HG03108 (cell line): ENCODE data around the gene RTP5.

Source experiments
- ATAC-seq: cut with Tn5 transposase; IDR thresholded peaks from one replicate; pipeline ENCODE4 v1.9.1; 2021; ENCODE audit warnings: moderate library complexity; ENCODE audit not compliant: unreplicated experiment

The RTP5 gene

DNA sequence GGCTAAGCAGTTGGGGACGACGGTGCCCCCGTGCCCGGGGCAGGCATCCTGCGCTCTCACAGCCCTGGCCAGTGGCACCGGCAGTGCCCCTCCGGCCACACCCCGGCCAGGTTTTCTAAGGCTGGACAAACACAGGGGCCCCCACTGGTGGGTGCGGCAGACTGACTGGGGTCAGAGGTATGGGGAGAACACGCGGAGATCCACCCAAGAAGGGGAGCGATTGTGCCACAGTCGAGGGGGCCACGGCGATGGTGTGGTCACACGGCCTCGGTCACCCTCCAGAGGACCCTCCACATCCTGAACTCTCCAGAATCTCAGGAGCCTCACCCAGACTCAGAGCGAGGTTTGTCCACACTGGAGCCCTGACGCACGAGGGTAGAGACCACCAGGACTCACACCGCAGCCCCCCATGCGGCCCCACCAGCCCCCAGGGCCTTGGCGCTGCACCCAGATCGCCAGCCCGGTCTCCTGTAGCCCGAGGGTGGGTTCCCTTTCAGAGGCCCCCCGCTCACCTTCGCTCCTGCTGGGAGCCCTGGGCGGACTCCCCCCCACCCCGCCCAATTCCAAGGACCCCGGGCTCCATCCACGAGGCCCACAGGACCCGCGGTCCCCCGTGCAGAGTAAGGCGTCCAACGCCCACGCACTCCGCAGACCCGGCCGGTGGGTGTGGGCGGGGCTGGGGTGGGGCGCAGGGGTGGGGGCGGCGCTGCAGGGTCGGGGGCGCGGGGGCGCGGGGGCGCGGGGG lies 26.0 kb upstream of the RTP5 start:
- no peak for ATAC-seq

DNA sequence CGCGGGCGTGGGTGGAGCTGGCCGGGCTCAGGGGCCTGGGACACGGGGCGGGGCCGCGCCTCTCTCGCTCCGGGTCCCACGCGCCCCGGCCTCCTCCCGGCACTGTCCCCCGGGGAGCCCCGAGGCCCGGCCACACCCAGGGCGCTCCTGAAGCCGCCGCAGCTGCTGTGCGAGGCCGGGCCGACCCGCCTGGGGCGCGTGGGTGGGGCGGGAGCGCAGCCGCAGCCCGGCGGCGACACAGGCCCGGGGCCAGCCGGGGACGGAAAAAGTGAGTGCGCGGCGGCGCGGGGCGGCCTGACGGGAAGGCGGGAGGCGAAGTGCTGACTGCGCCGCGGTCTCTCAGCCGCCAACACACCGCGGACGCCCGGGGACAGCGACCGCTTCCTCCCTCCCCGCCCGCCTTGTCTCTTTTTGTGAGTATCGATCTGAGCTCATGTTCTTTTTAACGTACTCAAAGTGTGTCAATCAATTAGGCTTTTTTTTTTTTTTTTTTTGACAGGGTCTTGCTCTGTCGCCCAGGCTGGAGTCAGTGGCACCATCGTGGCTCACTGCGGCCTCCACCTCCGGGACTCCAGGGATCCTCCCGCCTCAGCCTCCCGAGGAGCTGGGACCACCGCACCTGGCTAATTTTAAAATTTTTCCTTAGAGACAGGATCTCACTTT lies 25.3 kb upstream of the RTP5 start:
- peak; percentile 61 for ATAC-seq

DNA sequence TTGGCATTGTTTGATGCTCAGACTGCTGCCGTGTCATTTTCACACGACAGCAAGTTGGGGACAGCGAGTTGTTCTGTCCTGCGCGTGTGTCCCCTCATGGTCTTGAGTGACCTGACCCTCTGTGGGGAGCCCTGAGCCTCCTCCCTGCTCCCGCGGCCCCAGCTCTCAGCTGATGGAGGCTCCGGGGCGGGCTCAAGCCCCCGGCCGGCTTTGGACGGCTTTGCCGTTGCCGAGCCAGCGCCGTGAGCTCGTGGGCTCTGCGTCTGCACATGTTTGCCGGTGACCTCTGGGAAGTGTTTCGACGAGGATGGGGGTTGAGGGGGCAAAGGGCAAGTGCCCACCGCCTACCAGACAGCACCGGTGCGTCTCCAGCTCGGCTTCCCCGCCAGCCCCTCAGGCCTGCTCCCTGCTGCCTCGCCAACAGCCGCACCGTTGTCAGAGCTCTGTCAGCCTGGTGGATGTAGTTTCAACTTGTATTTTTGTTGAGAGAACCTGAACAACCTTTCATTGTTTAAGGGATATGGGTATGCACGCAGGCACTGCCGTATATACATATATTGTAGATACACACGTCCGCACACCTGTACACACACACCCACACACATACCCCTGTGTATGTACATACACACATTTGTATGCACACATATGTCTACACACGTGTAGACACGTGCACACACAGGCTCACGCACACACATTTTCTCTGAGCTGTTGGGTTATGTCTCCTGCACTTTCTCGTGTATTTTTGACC lies 24.5 kb upstream of the RTP5 start:
- no peak for ATAC-seq

DNA sequence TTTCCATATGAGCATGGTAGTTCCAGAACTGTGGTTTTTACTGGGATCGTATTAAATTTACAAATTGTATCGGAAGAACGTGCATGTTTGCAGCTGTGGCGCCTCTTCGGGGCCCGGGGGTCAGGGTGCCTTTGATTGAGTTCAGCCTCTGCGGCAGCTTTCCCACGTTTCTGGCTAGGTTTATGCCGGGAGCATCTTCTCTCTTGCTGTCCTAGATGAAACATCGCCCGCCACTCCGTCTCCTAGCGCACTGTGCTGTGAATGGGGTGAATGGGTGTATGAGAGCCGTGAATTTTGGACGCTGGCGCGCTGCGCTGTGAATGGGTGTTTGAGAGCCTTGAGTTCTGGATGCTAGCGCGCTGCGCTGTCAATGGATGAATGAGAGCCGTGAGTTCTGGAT lies 23.1 kb upstream of the RTP5 start:
- ATAC-seq = no peak

DNA sequence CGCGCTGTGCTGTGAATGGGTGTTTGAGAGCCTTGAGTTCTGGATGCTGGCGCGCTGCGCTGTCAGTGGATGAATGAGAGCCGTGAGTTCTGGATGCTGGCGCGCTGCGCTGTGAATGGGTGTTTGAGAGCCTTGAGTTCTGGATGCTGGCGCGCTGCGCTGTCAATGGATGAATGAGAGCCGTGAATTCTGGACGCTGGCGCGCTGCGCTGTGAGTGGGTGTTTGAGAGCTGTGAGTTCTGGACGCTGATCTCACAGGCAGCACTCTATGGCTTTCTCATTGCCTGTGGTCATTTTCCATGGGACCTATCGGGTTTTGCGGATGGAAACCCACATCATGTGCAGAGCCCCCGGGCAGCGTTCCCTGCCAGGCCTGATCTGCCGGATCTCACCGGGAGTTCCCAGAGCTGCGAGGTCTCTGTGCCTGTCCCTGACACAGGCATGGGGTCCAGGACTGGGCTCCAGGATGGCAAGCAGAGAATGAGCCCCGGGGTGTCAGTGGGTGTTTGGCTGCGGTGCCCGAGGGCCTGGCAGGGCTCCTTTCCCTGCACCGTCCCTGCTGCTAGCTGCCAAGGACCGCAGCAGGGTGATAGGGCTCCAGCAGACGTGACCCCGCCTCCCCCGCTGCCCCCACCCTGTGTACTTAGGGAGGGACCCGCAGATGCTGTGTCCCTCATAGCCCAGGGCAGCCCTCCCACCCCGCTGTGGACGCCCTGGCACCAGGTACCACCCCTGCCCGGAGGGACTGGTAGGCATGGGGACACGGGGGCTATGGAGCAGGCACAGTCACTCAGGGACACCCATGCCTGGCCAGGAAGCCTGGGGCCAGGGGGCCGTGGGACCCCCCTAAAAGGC lies 20.5 kb upstream of the RTP5 start:
- ATAC-seq = no peak

DNA sequence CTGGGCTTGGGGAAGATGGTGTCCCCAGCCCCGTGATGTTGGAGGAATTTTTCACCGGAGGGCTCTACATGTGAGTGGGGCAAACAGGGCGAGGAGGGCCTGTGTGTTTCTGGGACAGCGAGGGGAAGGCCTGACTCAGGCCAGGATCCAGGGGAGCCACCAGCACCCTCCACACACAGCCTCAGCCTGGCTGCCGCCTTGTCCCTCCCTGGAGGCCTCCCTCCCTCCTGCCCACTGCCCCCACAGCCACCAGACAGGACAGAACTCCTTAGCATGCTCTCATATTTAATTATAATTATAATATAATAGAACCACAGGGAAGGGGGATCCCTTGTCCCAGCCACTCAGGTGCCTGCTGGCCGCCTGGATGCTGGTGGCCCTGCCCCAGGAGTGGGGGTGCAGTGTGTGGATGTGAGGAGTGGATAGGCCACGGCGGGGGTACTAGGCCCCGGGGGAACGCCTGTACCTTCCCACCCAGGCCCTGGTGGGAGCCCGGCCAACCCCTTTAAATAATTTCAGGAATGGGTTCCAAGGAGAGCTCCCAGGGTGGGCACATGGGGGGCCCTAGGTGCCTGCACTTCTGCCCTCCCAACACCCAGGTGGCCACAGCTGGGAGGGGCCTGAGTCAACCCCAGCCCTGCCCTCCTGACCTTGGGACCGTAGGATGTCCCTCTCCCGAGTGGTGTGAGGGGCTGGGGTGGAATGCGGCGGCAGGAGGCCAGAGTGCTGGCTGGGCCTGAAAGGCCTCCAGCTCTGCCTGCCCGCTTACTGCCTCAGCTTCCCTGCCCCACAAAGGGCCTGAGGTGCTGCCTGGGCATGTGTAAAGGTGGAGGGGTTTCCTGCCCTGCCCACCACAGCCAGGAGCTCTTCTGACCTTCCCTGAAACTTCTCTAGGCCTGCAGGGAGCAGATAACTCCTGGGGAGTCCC lies 19.6 kb upstream of the RTP5 start:
- no peak for ATAC-seq

DNA sequence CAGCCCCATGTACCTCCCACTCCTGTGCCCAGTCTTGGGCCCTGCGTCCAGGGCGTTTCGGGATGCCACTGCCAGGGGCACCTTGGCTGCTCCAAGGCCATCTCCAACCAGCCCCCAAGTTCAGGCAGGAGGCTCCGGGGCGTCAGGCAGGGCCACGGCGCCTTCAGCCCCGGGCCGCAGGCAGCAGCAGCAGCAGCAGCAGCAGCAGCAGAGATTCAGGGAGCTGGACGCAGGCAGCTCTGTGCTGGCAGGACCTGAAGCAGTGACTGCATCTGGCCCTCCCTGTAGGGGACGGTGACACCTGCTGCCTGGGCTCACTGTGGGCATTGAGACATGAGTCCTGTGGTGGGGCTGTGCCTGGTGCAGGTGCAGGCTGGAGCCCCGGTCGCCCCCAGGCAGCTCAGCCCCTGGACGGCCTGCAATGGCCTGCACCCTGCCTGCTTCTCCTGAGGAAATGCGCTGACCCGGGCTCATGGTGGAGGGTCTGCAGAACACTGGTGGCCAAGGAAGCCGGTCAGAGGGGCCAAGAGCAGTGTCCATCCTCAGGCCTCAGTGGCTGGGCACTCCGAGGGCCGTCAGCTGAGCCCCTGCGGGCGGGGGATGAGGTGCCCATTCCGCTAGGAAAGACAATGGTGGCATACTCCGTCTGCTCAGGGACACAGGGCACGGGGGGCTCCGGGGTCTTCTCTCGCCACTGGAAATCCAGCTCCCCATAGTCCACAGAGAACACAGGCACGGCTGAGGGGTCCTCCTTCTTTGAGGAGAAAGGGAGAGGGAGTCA lies 18.8 kb upstream of the RTP5 start:
- no peak for ATAC-seq

DNA sequence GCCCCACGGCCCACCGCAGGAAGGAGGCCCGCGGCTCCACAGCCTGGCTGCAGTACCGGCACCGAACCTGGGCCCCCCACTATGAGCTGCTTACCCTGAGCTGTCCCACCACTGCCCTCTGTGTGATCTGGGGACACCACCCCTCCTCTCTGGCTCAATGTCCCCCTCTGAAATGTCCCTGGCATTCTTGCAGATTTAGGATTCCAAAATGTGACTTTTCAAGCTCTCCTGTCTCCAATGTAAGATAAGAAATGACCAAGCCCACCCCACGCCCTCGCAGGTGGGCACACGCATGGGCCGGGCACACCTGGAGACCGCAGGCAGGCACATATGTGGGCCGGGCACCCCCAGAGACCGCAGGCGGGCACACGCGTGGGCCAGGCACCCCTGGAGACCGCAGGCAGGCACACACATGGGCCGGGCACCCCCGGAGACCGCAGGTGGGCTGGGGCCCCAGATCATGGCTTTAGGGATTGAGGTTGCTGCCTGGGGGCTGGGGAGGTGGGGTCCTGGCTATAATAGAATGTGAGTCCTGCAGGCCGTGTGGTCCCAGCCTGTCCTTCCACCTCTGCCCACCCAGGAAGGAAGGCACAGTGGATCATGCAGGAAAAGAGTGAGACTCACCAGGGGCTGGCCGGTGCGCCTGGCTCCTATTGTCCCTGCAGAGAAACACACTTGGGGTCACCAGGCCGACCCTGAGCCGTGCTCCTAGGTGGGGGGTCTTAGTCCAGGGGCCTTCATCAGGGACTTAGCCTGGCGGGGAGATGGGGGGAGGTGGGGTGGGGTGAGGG lies 18.0 kb upstream of the RTP5 start:
- no peak for ATAC-seq

DNA sequence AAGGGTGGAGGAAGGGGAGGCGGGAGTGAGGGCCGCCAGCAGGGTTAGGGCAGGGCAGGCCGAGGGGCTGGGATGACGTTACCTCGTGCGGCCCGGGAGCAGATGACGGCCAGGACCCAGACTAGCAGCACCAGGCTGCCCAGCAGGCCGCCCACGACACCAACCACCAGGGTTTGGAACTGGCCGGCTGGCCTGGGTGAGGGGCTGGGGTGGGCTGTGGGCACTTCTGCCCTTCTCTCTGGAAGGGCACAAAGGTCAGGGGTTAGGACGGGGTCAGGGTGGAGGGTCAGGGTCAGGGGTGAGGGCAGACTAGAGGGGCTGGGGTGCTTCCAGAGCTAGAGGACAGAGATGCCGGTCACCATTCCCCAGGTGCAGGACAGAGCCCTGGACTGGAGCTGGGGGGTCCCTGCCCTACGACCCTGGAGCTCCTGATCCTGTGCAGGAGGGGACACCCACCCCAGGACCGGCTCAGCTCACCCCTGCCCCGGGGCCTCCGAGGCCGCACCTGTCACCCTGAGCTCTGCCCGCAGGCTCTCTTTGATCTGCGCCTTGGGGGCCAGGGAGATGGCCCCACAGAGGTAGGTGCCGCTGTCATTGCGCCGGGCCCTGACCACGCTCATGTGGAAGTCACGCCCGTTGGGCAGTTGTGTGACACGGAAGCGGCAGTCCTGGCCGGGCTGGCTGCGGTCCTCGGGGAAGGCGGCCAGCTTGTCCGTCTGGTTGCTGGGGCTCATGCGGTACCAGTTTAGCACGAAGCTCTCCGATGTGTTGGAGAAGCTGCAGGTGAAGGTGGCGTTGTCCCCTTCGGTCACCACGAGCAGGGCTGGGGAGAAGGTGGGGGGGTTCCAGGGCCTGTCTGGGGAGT lies 17.2 kb upstream of the RTP5 start:
- no peak for ATAC-seq

DNA sequence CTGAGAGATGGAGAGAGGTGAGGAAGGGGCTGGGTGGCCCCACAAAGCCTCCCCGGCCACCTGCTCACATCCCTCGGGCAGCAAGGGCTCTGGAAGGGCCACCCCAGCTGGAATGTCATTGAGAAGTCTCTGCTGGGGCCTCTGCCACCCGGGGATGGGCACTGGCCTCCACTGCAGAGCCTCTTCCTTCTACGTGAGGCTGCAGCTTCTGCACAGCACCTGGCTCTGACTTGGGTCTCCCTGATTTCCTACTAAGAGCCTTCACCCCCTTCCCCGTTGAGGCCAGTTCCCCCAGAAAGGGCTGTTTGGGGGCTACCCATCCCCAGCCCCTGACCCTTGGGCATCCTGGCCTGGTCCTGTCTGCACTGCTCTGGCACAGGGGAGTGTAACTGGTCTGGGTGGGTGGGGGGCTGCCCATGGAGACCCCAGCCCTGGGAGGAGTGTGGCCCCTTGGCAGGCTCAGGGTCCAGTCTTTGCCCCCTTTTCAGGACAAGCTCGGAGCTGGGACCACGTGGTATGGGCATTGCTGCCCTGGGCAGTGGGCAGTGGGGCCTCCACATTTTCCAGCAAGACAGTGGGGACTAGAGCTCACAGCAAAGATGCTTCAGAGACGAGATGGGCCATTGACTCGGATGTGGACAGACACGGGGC lies 16.4 kb upstream of the RTP5 start:
- ATAC-seq = no peak

DNA sequence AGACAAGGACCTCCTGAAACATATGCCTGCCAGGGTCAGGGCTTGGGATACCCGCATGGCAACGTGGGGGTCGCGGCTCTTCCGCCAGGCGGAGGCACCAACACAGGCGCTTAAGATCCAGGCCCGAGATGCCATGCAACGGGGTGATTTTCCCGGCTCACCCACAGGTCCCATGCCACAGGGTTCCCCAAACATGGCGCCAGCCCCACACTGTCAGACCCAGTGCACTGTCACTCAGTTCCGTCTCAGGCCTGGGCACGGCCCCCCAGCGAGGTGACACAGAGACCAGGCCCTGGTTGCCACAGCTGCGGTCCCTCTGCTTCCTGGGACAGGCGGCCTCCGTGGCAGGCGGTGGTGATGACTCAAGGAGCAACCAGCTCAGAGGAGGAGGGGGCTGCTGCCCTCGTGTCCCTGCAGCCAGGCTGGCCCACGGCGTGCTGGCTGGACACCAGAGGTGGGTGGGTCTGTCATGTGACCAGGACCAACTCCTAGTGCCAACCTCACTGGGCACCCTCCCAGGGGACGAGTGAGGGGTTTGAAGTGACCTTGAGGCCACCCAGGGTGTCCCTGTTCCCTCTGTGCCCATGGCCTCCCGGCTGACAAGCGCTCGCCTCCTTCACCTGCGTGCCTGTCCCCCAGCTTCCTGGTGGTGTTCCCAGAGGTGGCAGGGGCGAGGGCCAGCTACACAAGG lies 15.7 kb upstream of the RTP5 start:
- no peak for ATAC-seq

DNA sequence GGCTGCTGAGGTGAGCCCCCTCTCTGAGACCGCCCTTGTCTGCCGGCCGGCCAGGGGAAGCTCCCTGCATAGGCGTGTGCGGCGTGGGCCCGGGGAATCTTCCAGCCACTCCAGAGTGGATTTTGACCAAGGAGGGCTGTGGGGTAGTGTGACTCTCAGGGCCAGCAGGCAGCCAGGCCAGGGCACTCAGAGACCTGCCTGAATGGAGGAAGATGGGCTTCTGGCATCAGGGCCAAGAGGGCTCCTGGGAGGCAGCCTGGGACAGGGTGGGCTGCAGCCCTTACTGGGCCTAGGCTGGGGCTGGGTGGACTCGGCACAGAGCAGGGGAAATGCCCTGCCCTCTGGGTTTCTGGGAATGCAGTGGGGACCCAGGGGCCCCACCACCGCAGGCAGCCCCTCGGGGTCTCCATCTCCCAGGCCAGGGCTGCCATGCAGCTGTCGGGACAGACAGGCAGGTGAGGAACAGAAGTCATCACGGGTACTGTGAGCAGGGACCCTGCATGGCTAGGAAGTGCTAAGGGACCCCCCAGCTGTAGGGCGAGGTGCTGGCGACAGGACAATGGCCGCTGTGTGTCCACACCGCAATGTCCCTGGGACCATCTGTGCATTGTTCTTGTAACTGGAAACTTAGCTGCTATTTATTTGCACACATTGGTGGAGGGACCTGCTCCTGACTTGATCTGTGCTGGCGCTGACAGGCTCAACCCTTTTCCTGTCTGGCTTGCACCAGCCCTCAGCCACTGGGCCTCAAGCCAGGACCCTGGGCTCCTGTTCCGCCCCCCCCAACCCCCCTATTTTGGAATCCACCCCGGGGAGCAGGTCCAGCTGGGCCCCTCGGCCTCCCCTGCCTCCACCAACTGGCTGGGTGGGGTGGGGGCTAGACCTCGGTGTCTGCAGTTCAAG lies 14.9 kb upstream of the RTP5 start:
- ATAC-seq = no peak

DNA sequence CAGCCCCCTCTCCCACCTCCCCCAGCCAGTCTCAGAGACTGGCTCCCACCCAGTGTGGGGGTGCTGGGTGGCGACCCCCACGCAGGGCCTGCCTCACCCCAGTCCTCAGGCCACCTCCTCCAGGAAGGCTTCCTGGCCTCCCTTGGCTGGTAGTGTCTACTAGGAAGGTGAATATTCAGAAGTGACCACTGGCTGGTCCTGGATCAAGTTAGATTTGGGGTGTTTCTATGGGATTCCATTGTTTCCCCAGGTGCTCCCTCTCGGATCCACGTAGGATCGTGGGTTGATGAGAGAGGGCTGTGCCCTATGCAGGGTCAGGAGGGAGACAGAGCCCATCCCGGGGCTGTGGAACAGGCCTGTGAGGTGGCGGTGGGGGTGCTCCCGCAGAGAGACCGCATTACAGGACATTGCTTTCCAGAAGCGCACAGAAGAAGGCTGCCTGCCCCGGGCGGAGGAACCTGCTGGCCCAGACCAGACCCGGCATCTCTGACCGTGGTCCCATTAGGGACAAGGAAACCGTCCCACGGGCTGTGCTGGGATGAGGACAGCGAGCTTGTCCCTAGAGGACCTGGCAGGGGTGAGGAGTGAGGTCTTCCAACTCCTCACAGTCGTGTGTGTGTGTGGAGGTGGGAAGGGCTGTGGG lies 14.2 kb upstream of the RTP5 start:
- no peak for ATAC-seq

DNA sequence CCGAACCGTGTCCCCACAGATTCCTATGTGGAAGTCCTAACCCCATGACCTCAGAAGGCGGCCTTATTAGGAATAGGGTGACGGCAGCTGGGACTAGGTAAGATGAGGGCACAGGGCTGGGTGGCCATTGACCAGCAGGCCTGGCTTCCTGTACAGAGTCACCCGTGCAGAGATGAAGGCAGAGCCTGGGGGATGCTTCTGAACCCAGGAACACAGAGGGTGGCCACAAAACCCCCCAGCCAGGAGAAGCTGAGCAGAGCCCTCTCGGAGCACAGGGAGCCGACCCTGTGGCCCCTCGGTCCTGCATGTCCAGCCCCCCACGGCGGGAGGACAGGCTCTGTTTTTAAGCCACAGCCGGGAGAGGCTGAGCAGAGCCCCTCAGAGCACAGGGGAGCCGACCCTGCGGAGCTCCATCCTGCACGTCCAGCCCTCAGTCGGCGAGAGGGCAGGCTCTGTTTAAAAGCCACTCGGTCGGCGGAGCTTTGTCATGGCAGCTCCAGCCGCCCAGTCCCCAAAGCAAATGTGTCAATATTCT lies 13.6 kb upstream of the RTP5 start:
- no peak for ATAC-seq
